Measurements from ENCODE around the gene DNASE1L1. TPM values are rescaled to one million over a fixed set of nuclear protein-coding genes. Genes with fewer than 3 reads are reported as not detected.
A peak's percentile ranks its signal among the peaks of the same experiment; 100 is the strongest.

DNASE1L1 gene
- total RNA-seq, 1 donor from 2014 or later = 15.3 TPM

DNA sequence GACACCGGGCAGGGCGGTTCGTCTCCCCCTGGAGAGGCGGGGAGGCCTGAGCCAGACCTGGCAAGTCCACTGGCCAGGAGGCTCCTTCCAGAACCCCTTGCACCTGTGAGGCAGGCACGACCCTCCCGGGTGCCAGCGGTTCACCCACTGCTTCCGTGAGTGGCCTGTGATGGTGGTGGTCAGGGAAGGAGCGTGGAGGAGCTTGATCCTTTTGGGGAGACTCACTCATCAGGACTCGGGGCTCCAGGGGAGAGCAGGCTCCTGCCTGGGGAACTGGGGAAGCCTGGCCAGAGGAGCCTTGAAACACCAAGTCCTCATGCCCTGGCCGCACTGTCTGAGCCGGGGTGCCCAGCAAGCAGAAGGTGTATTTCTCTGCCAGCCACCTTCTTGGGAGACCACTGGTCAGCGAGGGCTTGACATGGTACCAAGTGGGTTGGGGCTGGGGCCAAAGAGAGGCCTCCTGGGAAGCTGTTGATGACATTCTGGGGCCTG, 35.7 kb upstream of the DNASE1L1 start:
- DNase-seq (no peak), ATAC-seq (ENCODE audit: low read depth) (no peak)
- Mint-ChIP-seq H3K36me3 (ENCODE audit: low read depth) (peaks cover 35% of the 10 kb centered on the region), H3K27me3 (no peaks in the 10 kb centered on the region), H3K27ac (no peak overlapping the region), H3K4me3 (peak overlapping the region; percentile 48), H3K9me3 (no peaks in the 10 kb centered on the region), H3K4me1 (peaks cover 5% of the 10 kb centered on the region)
- intact Hi-C loops (cut with micrococcal nuclease) = loop anchor here (1.0 kb wide), 1 partner anchor 12 kb away; no protein-coding TSS in a partner anchor
- TF ChIP-seq, protein P1, sequence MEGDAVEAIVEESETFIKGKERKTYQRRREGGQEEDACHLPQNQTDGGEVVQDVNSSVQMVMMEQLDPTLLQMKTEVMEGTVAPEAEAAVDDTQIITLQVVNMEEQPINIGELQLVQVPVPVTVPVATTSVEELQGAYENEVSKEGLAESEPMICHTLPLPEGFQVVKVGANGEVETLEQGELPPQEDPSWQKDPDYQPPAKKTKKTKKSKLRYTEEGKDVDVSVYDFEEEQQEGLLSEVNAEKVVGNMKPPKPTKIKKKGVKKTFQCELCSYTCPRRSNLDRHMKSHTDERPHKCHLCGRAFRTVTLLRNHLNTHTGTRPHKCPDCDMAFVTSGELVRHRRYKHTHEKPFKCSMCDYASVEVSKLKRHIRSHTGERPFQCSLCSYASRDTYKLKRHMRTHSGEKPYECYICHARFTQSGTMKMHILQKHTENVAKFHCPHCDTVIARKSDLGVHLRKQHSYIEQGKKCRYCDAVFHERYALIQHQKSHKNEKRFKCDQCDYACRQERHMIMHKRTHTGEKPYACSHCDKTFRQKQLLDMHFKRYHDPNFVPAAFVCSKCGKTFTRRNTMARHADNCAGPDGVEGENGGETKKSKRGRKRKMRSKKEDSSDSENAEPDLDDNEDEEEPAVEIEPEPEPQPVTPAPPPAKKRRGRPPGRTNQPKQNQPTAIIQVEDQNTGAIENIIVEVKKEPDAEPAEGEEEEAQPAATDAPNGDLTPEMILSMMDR (IDR thresholded peaks at IDR 0.05) = no peak
- ChIA-PET CTCF (no interaction called here), POLR2A (interaction anchor here (1.0 to 2.3 kb wide), 5 partner anchors 9 to 66 kb away, joined by 3 to 5 read pairs (median 3); partner anchors contain the start of gene EMD)

DNA sequence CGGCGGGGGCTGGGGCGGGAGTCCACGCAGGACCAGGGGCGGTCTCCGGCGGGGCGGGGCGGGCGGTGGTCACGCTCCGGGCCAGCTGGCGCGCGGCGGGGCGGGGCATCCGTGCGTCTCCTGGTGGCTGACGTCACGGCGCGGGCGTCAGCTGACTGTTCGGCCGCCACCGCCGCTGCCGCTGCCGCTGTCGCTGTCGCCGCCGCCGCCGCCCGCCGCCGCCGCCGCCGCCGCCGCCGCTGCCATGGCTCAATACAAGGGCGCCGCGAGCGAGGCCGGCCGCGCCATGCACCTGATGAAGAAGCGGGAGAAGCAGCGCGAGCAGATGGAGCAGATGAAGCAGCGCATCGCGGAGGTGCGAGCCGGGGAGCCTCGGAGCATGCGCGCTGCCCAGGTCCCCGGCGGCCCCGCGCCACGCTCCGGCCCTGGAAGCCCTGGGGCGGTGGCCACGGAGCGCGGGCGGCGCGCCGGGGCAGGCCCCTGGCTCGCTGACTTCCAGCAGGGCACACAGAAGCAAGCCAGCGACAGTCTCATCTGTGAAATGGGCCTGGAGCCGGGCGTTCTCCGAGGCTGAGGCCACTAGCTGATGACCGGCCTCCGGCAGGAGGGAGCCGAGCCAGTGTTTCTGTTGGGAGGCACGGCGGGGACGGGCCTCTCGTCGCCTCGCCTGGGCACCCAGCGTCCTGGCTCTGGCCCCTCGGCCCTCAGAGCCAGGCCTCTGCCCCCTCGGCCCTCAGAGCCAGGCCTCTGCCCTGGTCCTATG, 35.1 kb upstream of the DNASE1L1 start, which contains the start of gene FAM50A:
TSS of gene FAM50A (plus strand) at position 150 of the 763 bp plus-strand sequence. CDS start at position 245, 95 bp downstream.
- H3K27me3 Mint-ChIP-seq = no peaks in the 10 kb centered on the region
- no peaks in the 10 kb centered on the region for H3K9me3 Mint-ChIP-seq
- peaks cover 34% of the 10 kb centered on the region for H3K36me3 Mint-ChIP-seq (ENCODE audit: low read depth)
- DNase-seq (peak; percentile 75), ATAC-seq (ENCODE audit: low read depth) (peak; percentile 90)
- intact Hi-C loops (cut with micrococcal nuclease) = loop anchor here (1.0 kb wide), 1 partner anchor 13 kb away; no protein-coding TSS in a partner anchor
- H3K4me3 Mint-ChIP-seq = peak within 1 kb of the TSS; percentile 77
- ChIA-PET CTCF (no interaction called here), POLR2A (interaction anchor here (1.0 to 2.3 kb wide), 6 partner anchors 8 to 103 kb away, joined by 3 to 5 read pairs (median 3); partner anchors contain the start of genes EMD and IKBKG)
- peaks cover 5% of the 10 kb centered on the region for H3K4me1 Mint-ChIP-seq
- TF ChIP-seq, protein P1 (IDR thresholded peaks at IDR 0.05) = no peak
- peak within 1 kb of the TSS; percentile 66 for H3K27ac Mint-ChIP-seq

DNA sequence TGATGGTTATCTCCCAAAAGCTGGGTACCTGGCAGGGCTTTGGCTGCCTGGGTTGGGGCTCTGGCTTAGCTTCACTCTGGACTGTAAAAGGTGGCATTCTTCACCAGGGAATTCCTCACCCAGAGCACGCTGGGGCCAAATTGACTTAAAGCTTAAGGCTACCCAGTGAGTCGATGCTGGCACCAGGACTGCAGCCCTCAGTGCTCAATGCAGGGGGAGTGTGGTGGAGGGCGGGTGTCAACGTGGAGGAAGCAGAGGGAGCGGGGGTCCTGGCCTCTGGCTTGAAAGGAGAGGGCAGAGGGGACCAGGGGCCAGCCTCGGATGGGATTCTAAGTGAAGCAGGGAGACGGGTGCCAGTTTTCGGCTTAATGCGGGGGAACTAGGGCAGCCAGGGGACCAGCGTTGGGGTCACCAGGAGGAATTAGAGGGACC, 34.4 kb upstream of the DNASE1L1 start:
- DNase-seq = no peak
- peak; percentile 32 for ATAC-seq (ENCODE audit: low read depth)

DNA sequence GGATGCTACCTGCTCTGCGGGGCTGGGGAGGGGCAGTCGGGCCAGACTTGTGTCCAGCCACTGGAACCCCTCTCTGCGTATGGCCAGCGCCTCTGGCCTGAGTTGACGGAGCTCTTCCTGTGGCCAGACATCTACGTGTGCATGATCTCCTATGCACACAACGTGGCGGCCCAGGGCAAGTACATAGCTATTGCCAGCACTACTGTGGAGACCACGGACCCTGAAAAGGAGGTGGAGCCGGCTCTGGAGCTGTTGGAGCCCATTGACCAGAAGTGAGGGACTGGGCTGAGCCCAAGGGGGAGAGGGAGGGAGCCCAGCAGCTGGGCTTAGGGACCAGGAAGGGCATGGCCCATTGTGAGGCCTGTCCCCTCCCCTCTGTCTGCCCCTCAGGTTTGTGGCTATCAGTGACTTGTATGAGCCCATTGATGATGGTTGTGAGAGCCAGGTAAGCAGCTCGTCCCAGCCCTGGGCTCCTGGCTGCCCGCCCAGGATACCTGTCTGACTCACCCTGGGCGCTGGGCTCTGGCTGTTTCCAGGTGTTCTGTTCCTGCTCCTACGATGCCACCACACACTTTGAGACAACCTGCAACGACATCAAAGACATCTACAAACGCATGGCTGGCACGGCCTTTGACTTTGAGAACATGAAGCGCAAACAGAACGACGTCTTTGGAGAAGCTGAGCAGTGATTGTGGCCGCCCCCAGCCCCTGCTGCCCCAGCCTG, 33.1 kb upstream of the DNASE1L1 start:
- intact Hi-C loops (cut with micrococcal nuclease) = no loop called here
- H3K9me3 Mint-ChIP-seq = no peaks in the 10 kb centered on the region
- H3K27ac Mint-ChIP-seq = no peak overlapping the region
- ChIA-PET CTCF (no interaction called here), POLR2A (interaction anchor here (0.6 to 1.0 kb wide), 3 partner anchors 15 to 82 kb away, joined by 3 read pairs; no protein-coding TSS in a partner anchor)
- TF ChIP-seq, protein P1 (IDR thresholded peaks at IDR 0.05) = no peak
- no peaks in the 10 kb centered on the region for H3K27me3 Mint-ChIP-seq
- DNase-seq = no peak
- H3K4me3 Mint-ChIP-seq = no peak overlapping the region
- no peak for ATAC-seq (ENCODE audit: low read depth)
- peaks cover 29% of the 10 kb centered on the region for H3K36me3 Mint-ChIP-seq (ENCODE audit: low read depth)
- H3K4me1 Mint-ChIP-seq = peaks cover 18% of the 10 kb centered on the region

More for the DNA sequence above, 34.4 kb upstream of the DNASE1L1 start:
- Mint-ChIP-seq H3K27ac (peak overlapping the region; percentile 66), H3K27me3 (no peaks in the 10 kb centered on the region), H3K4me3 (peak overlapping the region; percentile 74), H3K4me1 (peaks cover 8% of the 10 kb centered on the region), H3K36me3 (ENCODE audit: low read depth) (peaks cover 36% of the 10 kb centered on the region), H3K9me3 (no peaks in the 10 kb centered on the region)
- TF ChIP-seq, protein P1 (IDR thresholded peaks at IDR 0.05) = no peak
- intact Hi-C loops (cut with micrococcal nuclease) = no loop called here
- CTCF ChIA-PET = no interaction called here
- POLR2A ChIA-PET = interaction anchor here (1.0 kb wide), 1 partner anchor 104 kb away, joined by 3 read pairs; the partner anchor contains the start of gene IKBKG

All from activated B cell treated with CpG ODN at 0.5 μM for 24 hours (primary cell).